A673 (cell line): ENCODE results near the gene PIGP. TPM values are rescaled to one million over a fixed set of nuclear protein-coding genes. Genes with fewer than 3 reads are reported as not detected.

Experiments used
- BruUV-seq: library from RNA; stranded (reverse); fragments of 400-500 nt; replicated peaks from 2 replicates; lab custom pipeline; 2021; lab: Mats Ljungman, UMichigan
- CTCF ChIA-PET: fragments of 300-600 bp; sonication (Branson Sonifier 250); formaldehyde crosslinking; loops from one replicate; lab custom pipeline; 2022; ENCODE audit warnings: antibody characterized with exemption; lab: Charles Lee
- POLR2A ChIA-PET: fragments of 300-600 bp; sonication (Branson Sonifier 250); formaldehyde crosslinking; loops from one replicate; lab custom pipeline; 2022; ENCODE audit warnings: antibody characterized with exemption; ENCODE audit not compliant: low non-redundant PET; lab: Charles Lee
- DNase-seq: peaks from one replicate; pipeline ENCODE4 v3.0.0-alpha.2; 2015; ENCODE audit warnings: low spot score
- H3K27ac ChIP-seq: fragments of 200-600 bp; sonication (generic); 2 replicates; pipeline ENCODE4 v1.5.1; 2016; ENCODE audit warnings: mixed run types, low read depth, mild to moderate bottlenecking, mixed read lengths, antibody characterized with exemption, low read length; ENCODE audit not compliant: poor library complexity, severe bottlenecking
- H3K27me3 ChIP-seq: fragments of 200-600 bp; sonication (generic); replicated peaks from 2 replicates; pipeline ENCODE4 v1.6.1; 2017; ENCODE audit warnings: mixed run types, low read depth, mild to moderate bottlenecking, mixed read lengths, antibody characterized with exemption, low read length; ENCODE audit not compliant: insufficient read depth, poor library complexity
- H3K36me3 ChIP-seq: fragments of 200-600 bp; sonication (generic); 2 replicates; pipeline ENCODE4 v1.6.1; 2016; ENCODE audit warnings: mixed run types, mild to moderate bottlenecking, mixed read lengths, antibody characterized with exemption, low read length; ENCODE audit not compliant: insufficient read depth, poor library complexity, severe bottlenecking
- H3K4me1 ChIP-seq: fragments of 200-600 bp; sonication (generic); 2 replicates; pipeline ENCODE4 v1.6.1; 2017; ENCODE audit warnings: mixed run types, mild to moderate bottlenecking, mixed read lengths, antibody characterized with exemption, low read length; ENCODE audit not compliant: insufficient read depth, poor library complexity, severe bottlenecking
- H3K4me3 ChIP-seq: fragments of 200-600 bp; sonication (generic); 2 replicates; pipeline ENCODE4 v1.5.1; 2016; ENCODE audit warnings: low read depth, mixed run types, mild to moderate bottlenecking, mixed read lengths, low read length; ENCODE audit not compliant: poor library complexity, severe bottlenecking
- H3K9me3 ChIP-seq: fragments of 200-600 bp; sonication (generic); 2 replicates; pipeline ENCODE4 v1.6.1; 2016; ENCODE audit warnings: mixed run types, low read depth, mild to moderate bottlenecking, mixed read lengths, antibody characterized with exemption, low read length; ENCODE audit not compliant: poor library complexity, severe bottlenecking
- CTCF ChIP-seq: fragments of 300-800, 200-600 bp; sonication (generic); conservative IDR thresholded peaks from 2 replicates; pipeline ENCODE4 v1.5.1; 2017; ENCODE audit warnings: low read depth, mild to moderate bottlenecking, antibody characterized with exemption, low read length, moderate library complexity, mixed read lengths
- EZH2 ChIP-seq: fragments of 200-600 bp; sonication (generic); IDR thresholded peaks from 2 replicates; pipeline ENCODE4 v1.6.1; 2017; ENCODE audit warnings: borderline replicate concordance, low read depth, mild to moderate bottlenecking, mixed read lengths, antibody characterized with exemption, low read length; ENCODE audit not compliant: poor library complexity, severe bottlenecking
- intact Hi-C: fragments of 100-400 bp; cut with micrococcal nuclease; formaldehyde crosslinking; loops from one replicate; pipeline ENCODE4 v1.10.0; 2022; ENCODE audit not compliant: unreplicated experiment
- total RNA-seq: library from RNA; stranded (reverse); gene quantifications from 2 replicates; pipeline ENCODE4 v1.2.3, GENCODE V29; 2021

PIGP gene
- total RNA-seq, 1 experiment from 2014 or later: 30.7 TPM

GRCh38 chr21:37101384-37101783 lies 28.5 kb upstream of the PIGP start:
- H3K4me1 ChIP-seq: no peaks in the 10 kb centered on the region
- H3K36me3 ChIP-seq: peaks cover 28% of the 10 kb centered on the region
- ChIA-PET POLR2A (interaction anchor here (0.6 kb wide), 1 partner anchor 713 kb away, joined by 3 read pairs; no protein-coding TSS in a partner anchor), CTCF (interaction anchor here (1.0 kb wide), 1 partner anchor 15 kb away, joined by 3 read pairs; no protein-coding TSS in a partner anchor)
- intact Hi-C loops: no loop called here
- no peak for DNase-seq
- BruUV-seq: no TSS peak
- no peak for TF ChIP-seq CTCF
- TF ChIP-seq EZH2: no peak
- no peaks in the 10 kb centered on the region for H3K9me3 ChIP-seq
- H3K27me3 ChIP-seq: no peaks in the 10 kb centered on the region
- H3K4me3 ChIP-seq: no peak overlapping the region
- no peak overlapping the region for H3K27ac ChIP-seq

GRCh38 chr21:37100316-37100715 lies 27.4 kb upstream of the PIGP start:
- BruUV-seq: no TSS peak
- H3K36me3 ChIP-seq: peaks cover 30% of the 10 kb centered on the region
- peaks cover 4% of the 10 kb centered on the region for H3K4me1 ChIP-seq
- no peak overlapping the region for H3K27ac ChIP-seq
- no peak for DNase-seq
- H3K27me3 ChIP-seq: no peaks in the 10 kb centered on the region
- ChIA-PET CTCF (no interaction called here), POLR2A (no interaction called here)
- TF ChIP-seq EZH2 (no peak), CTCF (no peak)
- no peaks in the 10 kb centered on the region for H3K9me3 ChIP-seq
- no peak overlapping the region for H3K4me3 ChIP-seq
- intact Hi-C loops: no loop called here

GRCh38 chr21:37098751-37099150 lies 25.9 kb upstream of the PIGP start:
- H3K9me3 ChIP-seq: no peaks in the 10 kb centered on the region
- peaks cover 37% of the 10 kb centered on the region for H3K36me3 ChIP-seq
- CTCF ChIA-PET: no interaction called here
- POLR2A ChIA-PET: no interaction called here
- H3K4me1 ChIP-seq: peaks cover 4% of the 10 kb centered on the region
- no TSS peak for BruUV-seq
- intact Hi-C loops: no loop called here
- H3K4me3 ChIP-seq: no peak overlapping the region
- no peak overlapping the region for H3K27ac ChIP-seq
- TF ChIP-seq EZH2 (no peak), CTCF (no peak)
- no peak for DNase-seq
- no peaks in the 10 kb centered on the region for H3K27me3 ChIP-seq
